IMR-90 (cell line): ENCODE measurements around the gene S100A1. TPM values are rescaled to one million over a fixed set of nuclear protein-coding genes. Genes with fewer than 3 reads are reported as not detected.
A peak's percentile ranks its signal among the peaks of the same experiment; 100 is the strongest.

ENCODE experiments used
- ATAC-seq: fragments of 200-7000 bp; cut with Tn5 transposase; 2 replicates; pipeline ENCODE4 v1.9.1; 2020; ENCODE audit warnings: low read depth, mild to moderate bottlenecking, moderate library complexity
- BruUV-seq: library from RNA; stranded (reverse); fragments of 400-500 nt; replicated peaks from 2 replicates; lab custom pipeline; 2021; lab: Mats Ljungman, UMichigan
- CTCF ChIA-PET: fragments of 300-600 bp; formaldehyde crosslinking; extraction: SDS; loops from one replicate; lab custom pipeline; 2021; ENCODE audit warnings: antibody characterized with exemption; lab: Yijun Ruan, JAX
- POLR2A ChIA-PET: fragments of 300-600 bp; sonication (Branson Sonifier 250); formaldehyde crosslinking; loops from one replicate; lab custom pipeline; 2022; ENCODE audit warnings: antibody characterized with exemption; ENCODE audit not compliant: unreplicated experiment; lab: Charles Lee
- DNase-seq: peaks from one replicate; pipeline ENCODE4 v3.0.0; 2013
- H2AFZ ChIP-seq: replicated peaks from 2 replicates; pipeline ENCODE3; 2013; ENCODE audit warnings: low read length, mild to moderate bottlenecking; ENCODE audit not compliant: poor library complexity
- H2AK5ac ChIP-seq: 2 replicates; pipeline ENCODE4 v1.6.1; 2013; ENCODE audit warnings: low read depth, low read length, inconsistent platforms
- H2AK9ac ChIP-seq: replicated peaks from 2 replicates; pipeline ENCODE3; 2013; ENCODE audit warnings: mild to moderate bottlenecking, low read depth, low read length, moderate library complexity; ENCODE audit not compliant: poor library complexity
- H2BK120ac ChIP-seq: 2 replicates; pipeline ENCODE4 v1.6.1; 2013; ENCODE audit warnings: low read depth, low read length, inconsistent platforms
- H2BK15ac ChIP-seq: 3 replicates; pipeline ENCODE4 v1.6.1; 2013; ENCODE audit warnings: low read depth, low read length, inconsistent platforms
- H2BK20ac ChIP-seq: 2 replicates; pipeline ENCODE4 v1.6.1; 2013; ENCODE audit warnings: low read depth, mild to moderate bottlenecking, inconsistent platforms, low read length, moderate library complexity
- H2BK5ac ChIP-seq: 2 replicates; pipeline ENCODE4 v1.6.1; 2013; ENCODE audit warnings: mild to moderate bottlenecking, low read depth, low read length, inconsistent platforms; ENCODE audit not compliant: poor library complexity, severe bottlenecking
- H3K14ac ChIP-seq: replicated peaks from 2 replicates; pipeline ENCODE4 v1.6.1; 2013; ENCODE audit warnings: low read depth, low read length, inconsistent platforms
- H3K18ac ChIP-seq: 2 replicates; pipeline ENCODE4 v1.6.1; 2013; ENCODE audit warnings: low read depth, low read length, control low read depth
- H3K23ac ChIP-seq: 2 replicates; pipeline ENCODE4 v1.6.1; 2013; ENCODE audit warnings: low read depth, low read length, inconsistent platforms
- H3K27ac ChIP-seq: 2 replicates; pipeline ENCODE4 v1.5.1; 2013; ENCODE audit warnings: mild to moderate bottlenecking, control low read depth, low read length; ENCODE audit not compliant: insufficient read depth
- H3K27me3 ChIP-seq: 2 replicates; pipeline ENCODE4 v1.6.1; 2013; ENCODE audit warnings: low read length; ENCODE audit not compliant: control insufficient read depth, insufficient read depth
- H3K36me3 ChIP-seq: 2 replicates; pipeline ENCODE4 v1.6.1; 2013; ENCODE audit warnings: low read length, mixed read lengths; ENCODE audit not compliant: control insufficient read depth, insufficient read depth
- H3K4ac ChIP-seq: 2 replicates; pipeline ENCODE4 v1.6.1; 2013; ENCODE audit warnings: low read depth, low read length, inconsistent platforms
- H3K4me1 ChIP-seq: 2 replicates; pipeline ENCODE4 v1.6.1; 2013; ENCODE audit warnings: low read length, mixed read lengths; ENCODE audit not compliant: control insufficient read depth, insufficient read depth
- H3K4me2 ChIP-seq: 2 replicates; pipeline ENCODE4 v1.6.1; 2013; ENCODE audit warnings: low read depth, mild to moderate bottlenecking, control low read depth, low read length, moderate library complexity
- H3K4me3 ChIP-seq: 2 replicates; pipeline ENCODE4 v1.5.1; 2013; ENCODE audit warnings: low read depth, mild to moderate bottlenecking, control low read depth, low read length, moderate library complexity; ENCODE audit not compliant: insufficient read depth
- H3K56ac ChIP-seq: 2 replicates; pipeline ENCODE4 v1.6.1; 2013; ENCODE audit warnings: low read length, inconsistent platforms; ENCODE audit not compliant: insufficient read depth; ENCODE audit errors: extremely low read depth
- H3K79me1 ChIP-seq, 2 experiments: 2 replicates each; pipeline ENCODE4 v1.6.1; 2013; ENCODE audit warnings: low read length in 2 of 2, inconsistent platforms in 1 of 2, low read depth in 1 of 2
- H3K9ac ChIP-seq: 2 replicates; pipeline ENCODE4 v1.6.1; 2013; ENCODE audit warnings: low read depth, low read length, control low read depth
- H3K9me1 ChIP-seq: 2 replicates; pipeline ENCODE4 v1.6.1; 2013; ENCODE audit warnings: low read length, inconsistent platforms; ENCODE audit not compliant: insufficient read depth
- H3K9me3 ChIP-seq: 2 replicates; pipeline ENCODE4 v1.6.1; 2013; ENCODE audit warnings: low read length; ENCODE audit not compliant: control insufficient read depth, insufficient read depth
- H4K20me1 ChIP-seq: 2 replicates; pipeline ENCODE4 v1.6.1; 2013; ENCODE audit warnings: low read length, inconsistent platforms; ENCODE audit not compliant: insufficient read depth
- H4K5ac ChIP-seq: 2 replicates; pipeline ENCODE4 v1.6.1; 2013; ENCODE audit warnings: mild to moderate bottlenecking, low read depth, low read length, control low read depth
- H4K8ac ChIP-seq, 2 experiments: 2 replicates each; pipeline ENCODE4 v1.6.1; 2013; ENCODE audit warnings: low read depth in 2 of 2, low read length in 2 of 2, control low read depth in 1 of 2, inconsistent platforms in 1 of 2
- H4K91ac ChIP-seq: 2 replicates; pipeline ENCODE4 v1.6.1; 2013; ENCODE audit warnings: low read depth, low read length, inconsistent platforms; ENCODE audit not compliant: insufficient read depth
- BHLHE40 ChIP-seq: fragments of 150-350 bp; IDR thresholded peaks from 2 replicates; pipeline ENCODE4 v1.6.1; 2016; ENCODE audit warnings: mild to moderate bottlenecking, low read depth, low read length
- CEBPB ChIP-seq: IDR thresholded peaks from 2 replicates; pipeline ENCODE4 v1.6.1; 2012; ENCODE audit warnings: low read depth, low read length, improper control_type of control experiment
- CHD1 ChIP-seq: IDR thresholded peaks from 2 replicates; pipeline ENCODE4 v1.6.1; 2012; ENCODE audit warnings: low read depth, low read length, improper control_type of control experiment
- FOS ChIP-seq: fragments of 150-350 bp; IDR thresholded peaks from 2 replicates; pipeline ENCODE4 v1.6.1; 2016; ENCODE audit warnings: low read depth, low read length
- MAFK ChIP-seq: IDR thresholded peaks from 2 replicates; pipeline ENCODE4 v1.6.1; 2012; ENCODE audit warnings: low read depth, low read length, improper control_type of control experiment
- MXI1 ChIP-seq: IDR thresholded peaks from 2 replicates; pipeline ENCODE4 v1.6.1; 2012; ENCODE audit warnings: low read depth, mild to moderate bottlenecking, low read length, moderate library complexity, borderline replicate concordance
- NFE2L2 ChIP-seq: fragments of 150-350 bp; IDR thresholded peaks from 2 replicates; pipeline ENCODE4 v1.6.1; 2016; ENCODE audit warnings: low read depth, mild to moderate bottlenecking, low read length
- POLR2A ChIP-seq: IDR thresholded peaks from 2 replicates; pipeline ENCODE4 v1.6.1; 2012; ENCODE audit warnings: mild to moderate bottlenecking, low read depth, low read length
- RAD21 ChIP-seq: IDR thresholded peaks from 2 replicates; pipeline ENCODE4 v1.6.1; 2012; ENCODE audit warnings: low read length, improper control_type of control experiment
- RCOR1 ChIP-seq: IDR thresholded peaks from 2 replicates; pipeline ENCODE4 v1.6.1; 2012; ENCODE audit warnings: mild to moderate bottlenecking, low read length, improper control_type of control experiment; ENCODE audit not compliant: insufficient replicate concordance
- RFX5 ChIP-seq: IDR thresholded peaks from 2 replicates; pipeline ENCODE4 v1.8.0; 2012; ENCODE audit warnings: low read depth, mild to moderate bottlenecking, low read length, moderate library complexity
- SMC3 ChIP-seq: fragments of 150-350 bp; IDR thresholded peaks from 2 replicates; pipeline ENCODE4 v1.6.1; 2016; ENCODE audit warnings: low read depth, mild to moderate bottlenecking, antibody characterized with exemption, low read length, moderate library complexity
- WGBS, 2 experiments: methylation state at CpG; one replicate each; pipeline versions ENCODE4 v1.1.5 to v1.1.7; 2013; ENCODE audit warnings: missing lambda C conversion rate in 2 of 2; ENCODE audit not compliant: insufficient read length in 1 of 2; ENCODE audit errors: extremely low coverage in 2 of 2; 5-methylcytosine and 5-hydroxymethylcytosine counted together
- dilution Hi-C: fragments of 300-500 bp; cut with HindIII; formaldehyde crosslinking; loops from one replicate; pipeline ENCODE4 v1.14.3; 2018; ENCODE audit warnings: low sequenced_read_pairs; ENCODE audit not compliant: unreplicated experiment
- in situ Hi-C: fragments of 300-500 bp; cut with MboI; formaldehyde crosslinking; loops from 3 replicates; pipeline ENCODE4 v1.14.3; 2019; ENCODE audit warnings: low sequenced_read_pairs, inconsistent platforms, mixed read lengths
- intact Hi-C: fragments of 100-400 bp; cut with micrococcal nuclease; formaldehyde crosslinking; loops from 2 replicates; pipeline ENCODE4 v1.10.0; 2022
- polyA plus RNA-seq, 3 experiments: library from polyadenylated mRNA; depleted of rRNA; stranded (reverse); fragments of >200 nt; gene quantifications; 2 replicates each; pipeline ENCODE4 v1.2.3, GENCODE V29; 2012; ENCODE audit warnings: low replicate concordance in 1 of 3
- total RNA-seq: library from RNA; depleted of rRNA; stranded (reverse); fragments of >200 nt; gene quantifications from 2 replicates; pipeline ENCODE4 v1.2.3, GENCODE V29; 2012
- TF ChIP-seq, protein P1 (sequence below): conservative IDR thresholded peaks from 2 replicates; pipeline ENCODE4 v1.5.1; 2012; ENCODE audit warnings: mild to moderate bottlenecking, low read depth, low read length, improper control_type of control experiment
- TF ChIP-seq, protein P2 (sequence below): fragments of 150-350 bp; IDR thresholded peaks from 2 replicates; pipeline ENCODE4 v1.6.1; 2017; ENCODE audit warnings: mild to moderate bottlenecking, antibody characterized with exemption, low read length, low read depth
- TF ChIP-seq, protein P3 (sequence below): fragments of 150-350 bp; IDR thresholded peaks from 2 replicates; pipeline ENCODE4 v1.6.1; 2016; ENCODE audit warnings: low read depth, mild to moderate bottlenecking, low read length, moderate library complexity, borderline replicate concordance

S100A1 gene
- total and polyA plus RNA-seq, 2 of the 4 experiments (the other 2 are of a cell fraction), result 0.18 to 0.29 TPM

- no peak overlapping the region for H4K5ac ChIP-seq
- peak overlapping the region; percentile 60 for H3K23ac ChIP-seq
- ChIA-PET POLR2A (no interaction called here), CTCF (interaction anchor here (1.5 kb wide), 1 partner anchor 52 kb away, joined by 3 read pairs; no protein-coding TSS in a partner anchor)
- H2BK120ac ChIP-seq, result no peak overlapping the region
- dilution Hi-C loops, result no loop called here
- in situ Hi-C loops, result no loop called here
- 80% methylated on average over 2 of the region's 10 CpGs; no CpG with 5 or more reads in 1 of the 2 experiments for WGBS, 2 experiments
- H2AFZ ChIP-seq, result no peak overlapping the region
- peaks cover 16% of the 10 kb centered on the region for H3K36me3 ChIP-seq
- no peaks in the 10 kb centered on the region for H3K27me3 ChIP-seq
- H3K56ac ChIP-seq, result no peak overlapping the region
- no peak overlapping the region for H3K18ac ChIP-seq
- H3K27ac ChIP-seq, result no peak overlapping the region
- peaks cover 14% of the 10 kb centered on the region for H3K4me1 ChIP-seq
- no TSS peak for BruUV-seq
- H4K8ac ChIP-seq, result peak overlapping the region in 1 of 2 experiments; percentile 5; a peak in 1 of 4 replicates
- no peak overlapping the region for H3K4me3 ChIP-seq
- peak overlapping the region; percentile 7; the same call in 1 of the 2 replicates for H2AK5ac ChIP-seq
- H2BK15ac ChIP-seq, result 0 out of 3 replicates have a peak overlapping the region, but pooled peaks have one; percentile 11
- H2BK5ac ChIP-seq, result no peak overlapping the region
- peak overlapping the region; percentile 60; the same call in 1 of the 2 replicates for H3K4ac ChIP-seq
- H2BK20ac ChIP-seq, result no peak overlapping the region
- H3K14ac ChIP-seq, result peak overlapping the region; percentile 48; the same call in 1 of the 2 replicates
- no peaks in the 10 kb centered on the region for H4K20me1 ChIP-seq
- peaks cover 27% of the 10 kb centered on the region for H3K9me1 ChIP-seq
- H3K4me2 ChIP-seq, result no peak overlapping the region; the same call in 1 of the 2 replicates
- DNase-seq (no peak), ATAC-seq (no peak)
- no peaks in the 10 kb centered on the region for H3K9me3 ChIP-seq
- H3K79me1 ChIP-seq, result peaks cover 24 to 41% of the 10 kb centered on the region in 2 experiments
- H4K91ac ChIP-seq, result 0 out of 2 replicates have a peak overlapping the region, but pooled peaks have one; percentile 3
- no peak overlapping the region for H3K9ac ChIP-seq
- H2AK9ac ChIP-seq, result peak overlapping the region; percentile 45
- intact Hi-C loops, result loop anchor here (5.0 kb wide), 1 partner anchor 93 kb away; no protein-coding TSS in a partner anchor
- TF ChIP-seq RAD21, result no peak
- TF ChIP-seq MXI1, result no peak
- no peak for TF ChIP-seq RFX5
- no peak for TF ChIP-seq RCOR1
- no peak for TF ChIP-seq POLR2A
- no peak for TF ChIP-seq SMC3
- no peak for TF ChIP-seq NFE2L2
- TF ChIP-seq CHD1, result no peak
- TF ChIP-seq, protein P1, sequence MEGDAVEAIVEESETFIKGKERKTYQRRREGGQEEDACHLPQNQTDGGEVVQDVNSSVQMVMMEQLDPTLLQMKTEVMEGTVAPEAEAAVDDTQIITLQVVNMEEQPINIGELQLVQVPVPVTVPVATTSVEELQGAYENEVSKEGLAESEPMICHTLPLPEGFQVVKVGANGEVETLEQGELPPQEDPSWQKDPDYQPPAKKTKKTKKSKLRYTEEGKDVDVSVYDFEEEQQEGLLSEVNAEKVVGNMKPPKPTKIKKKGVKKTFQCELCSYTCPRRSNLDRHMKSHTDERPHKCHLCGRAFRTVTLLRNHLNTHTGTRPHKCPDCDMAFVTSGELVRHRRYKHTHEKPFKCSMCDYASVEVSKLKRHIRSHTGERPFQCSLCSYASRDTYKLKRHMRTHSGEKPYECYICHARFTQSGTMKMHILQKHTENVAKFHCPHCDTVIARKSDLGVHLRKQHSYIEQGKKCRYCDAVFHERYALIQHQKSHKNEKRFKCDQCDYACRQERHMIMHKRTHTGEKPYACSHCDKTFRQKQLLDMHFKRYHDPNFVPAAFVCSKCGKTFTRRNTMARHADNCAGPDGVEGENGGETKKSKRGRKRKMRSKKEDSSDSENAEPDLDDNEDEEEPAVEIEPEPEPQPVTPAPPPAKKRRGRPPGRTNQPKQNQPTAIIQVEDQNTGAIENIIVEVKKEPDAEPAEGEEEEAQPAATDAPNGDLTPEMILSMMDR, result no peak
- no peak for TF ChIP-seq BHLHE40
- no peak for TF ChIP-seq CEBPB
- TF ChIP-seq FOS, result no peak
- TF ChIP-seq, protein P2, sequence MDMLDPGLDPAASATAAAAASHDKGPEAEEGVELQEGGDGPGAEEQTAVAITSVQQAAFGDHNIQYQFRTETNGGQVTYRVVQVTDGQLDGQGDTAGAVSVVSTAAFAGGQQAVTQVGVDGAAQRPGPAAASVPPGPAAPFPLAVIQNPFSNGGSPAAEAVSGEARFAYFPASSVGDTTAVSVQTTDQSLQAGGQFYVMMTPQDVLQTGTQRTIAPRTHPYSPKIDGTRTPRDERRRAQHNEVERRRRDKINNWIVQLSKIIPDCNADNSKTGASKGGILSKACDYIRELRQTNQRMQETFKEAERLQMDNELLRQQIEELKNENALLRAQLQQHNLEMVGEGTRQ, result no peak
- no peak for TF ChIP-seq MAFK
- TF ChIP-seq, protein P3, sequence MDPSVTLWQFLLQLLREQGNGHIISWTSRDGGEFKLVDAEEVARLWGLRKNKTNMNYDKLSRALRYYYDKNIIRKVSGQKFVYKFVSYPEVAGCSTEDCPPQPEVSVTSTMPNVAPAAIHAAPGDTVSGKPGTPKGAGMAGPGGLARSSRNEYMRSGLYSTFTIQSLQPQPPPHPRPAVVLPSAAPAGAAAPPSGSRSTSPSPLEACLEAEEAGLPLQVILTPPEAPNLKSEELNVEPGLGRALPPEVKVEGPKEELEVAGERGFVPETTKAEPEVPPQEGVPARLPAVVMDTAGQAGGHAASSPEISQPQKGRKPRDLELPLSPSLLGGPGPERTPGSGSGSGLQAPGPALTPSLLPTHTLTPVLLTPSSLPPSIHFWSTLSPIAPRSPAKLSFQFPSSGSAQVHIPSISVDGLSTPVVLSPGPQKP, result no peak
Measured at GRCh38 chr1:153624965-153625611, 3.1 kb upstream of the S100A1 start.
